GM12864 (cell line): ENCODE data around the gene SBK3.
"Not testable (repeated sequence)": the region's sequence is repeated elsewhere in the genome, so short reads cannot be mapped to it uniquely, and the experiment has no call there.

Experiments
- DNase-seq: peaks from one replicate; pipeline ENCODE4 v3.0.0-alpha.2; 2011; ENCODE audit warnings: low read depth
- H3K4me3 ChIP-seq: 2 replicates; pipeline ENCODE4 v1.5.1; 2011; ENCODE audit warnings: mild to moderate bottlenecking, low read depth, low read length, control low read depth
- CTCF ChIP-seq: IDR thresholded peaks from 2 replicates; pipeline ENCODE4 v1.5.1; 2011; ENCODE audit warnings: low read depth, mild to moderate bottlenecking, moderate library complexity, low read length, control low read depth, inconsistent platforms; ENCODE audit errors: missing control alignments

The SBK3 gene

GRCh38 chr19:55581145-55581822, 35.9 kb upstream of the SBK3 start:
- no peak for TF ChIP-seq CTCF
- H3K4me3 ChIP-seq = peak overlapping the region; percentile 81
- no peak for DNase-seq

GRCh38 chr19:55580628-55581144, 35.3 kb upstream of the SBK3 start, which contains the start of gene ZNF579:
ZNF579 (minus strand) TSS chr19:55580848; CDS start chr19:55579639, 1,209 bp downstream.
- DNase-seq = peak; percentile 59
- peak within 1 kb of the TSS; percentile 81 for H3K4me3 ChIP-seq
- no peak for TF ChIP-seq CTCF

- TF ChIP-seq CTCF = no peak
- H3K4me3 ChIP-seq = peak overlapping the region; percentile 81
- no peak for DNase-seq
Measured at GRCh38 chr19:55579766-55580621, 34.7 kb upstream of the SBK3 start.

GRCh38 chr19:55578761-55579747, 33.7 kb upstream of the SBK3 start:
- TF ChIP-seq CTCF = no peak
- no peak overlapping the region for H3K4me3 ChIP-seq
- DNase-seq = no peak

GRCh38 chr19:55578031-55578760, 32.9 kb upstream of the SBK3 start:
- H3K4me3 ChIP-seq = no peak overlapping the region
- TF ChIP-seq CTCF = no peak
- DNase-seq = no peak

GRCh38 chr19:55576746-55577145, 31.4 kb upstream of the SBK3 start:
- no peak for TF ChIP-seq CTCF
- DNase-seq = no peak
- no peak overlapping the region for H3K4me3 ChIP-seq

- DNase-seq, H3K4me3 ChIP-seq: not testable (repeated sequence)
Measured at GRCh38 chr19:55573929-55574328, 28.6 kb upstream of the SBK3 start.

- not testable (repeated sequence) for H3K4me3 ChIP-seq, DNase-seq
Measured at GRCh38 chr19:55569477-55569876, 24.1 kb upstream of the SBK3 start.
